SK-N-MC (cell line): Measurements from ENCODE around the gene MAP4K2.

Source experiments
- DNase-seq: peaks from one replicate; pipeline ENCODE4 v3.0.0-alpha.2; 2011; ENCODE audit warnings: low read depth, low spot score
- H3K27ac ChIP-seq: fragments of 200-600 bp; sonication (generic); 2 replicates; pipeline ENCODE4 v1.5.1; 2016; ENCODE audit warnings: mixed run types
- H3K36me3 ChIP-seq: fragments of 200-600 bp; sonication (generic); 2 replicates; pipeline ENCODE4 v1.6.1; 2017; ENCODE audit warnings: antibody characterized with exemption, low read length, mixed read lengths; ENCODE audit not compliant: insufficient read depth
- H3K4me3 ChIP-seq: fragments of 200-600 bp; sonication (generic); 2 replicates; pipeline ENCODE4 v1.5.1; 2016
- H3K9ac ChIP-seq: fragments of 200-600 bp; sonication (generic); 2 replicates; pipeline ENCODE4 v1.8.0; 2017; ENCODE audit warnings: mixed run types, mixed read lengths; ENCODE audit not compliant: insufficient read length
- H3K9me3 ChIP-seq: fragments of 200-600 bp; sonication (generic); 2 replicates; pipeline ENCODE4 v1.6.1; 2017; ENCODE audit warnings: low read depth, mild to moderate bottlenecking, antibody characterized with exemption, low read length, moderate library complexity, mixed read lengths
- EZH2 ChIP-seq: fragments of 200-600 bp; sonication (generic); IDR thresholded peaks from one replicate; pipeline ENCODE4 v1.6.1; 2017; ENCODE audit warnings: antibody characterized with exemption
- FOXP2 ChIP-seq: optimal IDR thresholded peaks from 2 replicates; pipeline ENCODE3; 2011; ENCODE audit warnings: mild to moderate bottlenecking, moderate library complexity; ENCODE audit not compliant: insufficient read depth; ENCODE audit errors: extremely low read length, control extremely low read depth
- POLR2AphosphoS5 ChIP-seq: IDR thresholded peaks from 2 replicates; pipeline ENCODE4 v1.6.1; 2012; ENCODE audit warnings: mild to moderate bottlenecking, low read depth, low read length, borderline replicate concordance

The MAP4K2 gene

DNA sequence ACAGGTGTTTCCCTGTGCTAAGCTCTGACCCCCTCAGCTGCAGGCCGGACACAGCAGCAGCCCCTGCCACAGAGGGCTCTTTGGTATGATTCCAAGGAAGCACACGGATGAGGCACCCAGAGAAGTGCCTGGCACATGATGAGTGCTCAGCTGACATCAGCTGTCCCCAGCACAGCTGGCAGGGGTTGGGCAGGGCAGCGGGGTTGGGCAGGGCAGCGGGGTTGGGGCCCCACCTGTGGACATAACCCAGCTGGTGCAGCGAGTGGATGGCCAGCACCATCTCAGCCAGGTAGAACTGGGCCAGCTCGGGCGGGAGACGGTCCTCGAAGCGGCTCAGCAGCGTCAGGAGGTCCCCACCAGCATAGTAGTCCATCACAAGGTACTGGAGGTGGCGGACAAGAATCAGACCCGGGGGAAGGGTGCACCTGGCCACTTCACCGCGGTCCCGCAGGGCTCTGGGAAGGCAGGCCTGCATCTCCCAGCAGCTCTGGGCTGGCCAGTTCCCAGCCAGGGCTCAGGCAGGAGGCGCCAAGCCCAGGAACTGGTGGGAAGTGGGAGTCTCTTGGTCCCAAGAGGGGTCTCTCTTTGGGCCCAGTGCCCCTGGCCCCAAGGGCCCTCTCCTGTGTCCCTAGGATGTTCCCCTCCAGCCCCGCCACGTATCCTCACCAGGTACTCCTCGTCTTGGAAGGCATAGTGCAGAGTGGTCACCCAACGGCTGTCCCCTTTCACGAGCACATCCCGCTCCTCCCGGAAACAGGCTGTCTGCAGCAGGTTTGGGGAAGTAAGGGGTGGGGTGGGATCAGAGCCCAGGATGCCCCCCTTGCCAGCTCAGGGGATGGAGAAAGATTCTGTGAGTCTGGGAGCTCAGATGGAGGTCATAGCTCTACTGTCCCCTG, 37.1 kb upstream of the MAP4K2 start:
- no peak for DNase-seq
- Histone ChIP-seq H3K36me3 (no peaks in the 10 kb centered on the region), H3K27ac (no peak overlapping the region), H3K9ac (no peak overlapping the region), H3K9me3 (no peaks in the 10 kb centered on the region), H3K4me3 (no peak overlapping the region)
- no peak for TF ChIP-seq POLR2AphosphoS5
- TF ChIP-seq FOXP2: no peak
- TF ChIP-seq EZH2: no peak

DNA sequence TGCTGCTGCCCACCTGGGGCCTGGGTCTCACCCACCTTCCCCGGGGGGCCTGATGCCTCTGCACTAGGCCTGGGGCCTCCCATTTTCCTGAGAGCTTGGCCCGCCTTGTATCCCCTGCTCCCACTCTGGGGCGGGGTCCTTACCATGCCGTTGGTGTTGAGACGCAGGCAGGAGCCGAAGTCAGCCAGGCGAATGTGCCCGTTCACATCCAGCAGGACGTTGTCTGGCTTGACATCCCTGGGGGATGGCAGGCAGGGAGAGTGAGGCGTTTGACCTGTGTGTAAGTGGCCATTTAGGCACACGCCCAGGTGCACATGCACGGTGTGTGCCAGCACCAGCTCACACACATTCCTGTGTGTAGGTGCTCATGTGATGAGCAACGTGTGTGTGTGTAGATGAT, 36.3 kb upstream of the MAP4K2 start:
- TF ChIP-seq FOXP2 (no peak), EZH2 (no peak), POLR2AphosphoS5 (no peak)
- DNase-seq: no peak
- H3K36me3 ChIP-seq: no peaks in the 10 kb centered on the region
- no peak overlapping the region for H3K27ac ChIP-seq
- H3K9ac ChIP-seq: no peak overlapping the region
- H3K4me3 ChIP-seq: no peak overlapping the region
- no peaks in the 10 kb centered on the region for H3K9me3 ChIP-seq

DNA sequence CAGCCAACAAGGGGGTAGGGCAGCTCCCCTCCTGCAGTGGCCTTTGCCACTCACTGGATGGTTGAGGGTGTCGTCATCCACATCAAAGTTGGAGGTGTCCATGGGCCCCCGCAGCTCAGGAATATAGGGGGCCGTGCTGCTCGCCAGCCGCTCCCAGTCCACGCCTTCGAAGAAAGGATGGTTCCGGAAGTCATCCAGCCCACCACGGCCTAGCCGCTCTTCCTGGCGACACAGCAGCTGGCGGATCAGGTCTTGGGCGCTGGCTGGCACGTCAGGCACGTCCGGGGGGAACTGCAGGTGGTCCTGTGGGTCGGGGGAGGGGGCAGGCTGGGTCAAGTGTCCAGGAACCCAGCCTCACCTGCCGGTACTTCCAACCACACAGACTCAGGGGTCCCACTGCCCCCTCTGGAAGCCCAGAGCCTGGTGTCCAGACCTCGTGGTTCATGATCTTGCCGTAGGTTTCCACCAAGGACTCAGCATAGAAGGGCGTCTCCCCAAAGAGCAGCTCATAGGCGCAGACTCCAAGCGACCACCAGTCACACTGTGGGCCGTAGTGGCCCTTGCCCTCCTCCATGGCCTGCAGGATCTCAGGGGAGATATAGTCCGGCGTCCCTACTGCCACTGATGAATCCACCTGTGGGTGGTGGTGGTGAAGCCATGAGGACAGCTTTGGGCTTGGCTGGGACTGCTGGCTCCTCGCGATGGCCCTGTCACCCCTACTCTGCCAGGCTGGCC, 35.8 kb upstream of the MAP4K2 start:
- Histone ChIP-seq H3K9me3 (no peaks in the 10 kb centered on the region), H3K36me3 (no peaks in the 10 kb centered on the region), H3K9ac (no peak overlapping the region), H3K4me3 (no peak overlapping the region), H3K27ac (no peak overlapping the region)
- no peak for DNase-seq
- no peak for TF ChIP-seq POLR2AphosphoS5
- no peak for TF ChIP-seq FOXP2
- no peak for TF ChIP-seq EZH2

DNA sequence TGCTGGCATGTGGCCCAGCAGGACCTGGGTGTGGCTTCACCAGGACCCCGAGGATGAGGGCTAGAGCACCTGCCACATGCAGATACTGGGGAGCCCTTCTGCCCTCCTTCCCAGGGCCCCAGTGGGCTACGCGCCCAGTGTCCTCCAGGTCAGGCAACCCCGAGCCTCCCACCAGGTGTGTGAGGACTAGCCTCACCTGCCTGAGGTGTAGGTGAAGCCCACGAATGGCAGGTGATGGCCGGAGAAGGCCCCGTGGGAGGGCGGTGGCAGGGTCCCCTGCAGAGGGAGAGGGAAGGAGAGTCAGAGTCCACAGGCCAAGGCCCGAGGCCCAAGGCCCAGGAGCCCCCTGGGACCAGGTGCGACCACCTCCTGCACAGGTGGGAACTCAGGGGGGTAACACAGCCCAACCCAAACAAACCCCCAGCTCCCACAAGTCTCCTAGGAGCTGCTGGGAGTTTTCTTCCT, 34.9 kb upstream of the MAP4K2 start:
- H3K4me3 ChIP-seq: no peak overlapping the region
- TF ChIP-seq EZH2: no peak
- no peak for TF ChIP-seq POLR2AphosphoS5
- no peak for TF ChIP-seq FOXP2
- DNase-seq: no peak
- no peaks in the 10 kb centered on the region for H3K9me3 ChIP-seq
- no peak overlapping the region for H3K27ac ChIP-seq
- H3K9ac ChIP-seq: no peak overlapping the region
- no peaks in the 10 kb centered on the region for H3K36me3 ChIP-seq

DNA sequence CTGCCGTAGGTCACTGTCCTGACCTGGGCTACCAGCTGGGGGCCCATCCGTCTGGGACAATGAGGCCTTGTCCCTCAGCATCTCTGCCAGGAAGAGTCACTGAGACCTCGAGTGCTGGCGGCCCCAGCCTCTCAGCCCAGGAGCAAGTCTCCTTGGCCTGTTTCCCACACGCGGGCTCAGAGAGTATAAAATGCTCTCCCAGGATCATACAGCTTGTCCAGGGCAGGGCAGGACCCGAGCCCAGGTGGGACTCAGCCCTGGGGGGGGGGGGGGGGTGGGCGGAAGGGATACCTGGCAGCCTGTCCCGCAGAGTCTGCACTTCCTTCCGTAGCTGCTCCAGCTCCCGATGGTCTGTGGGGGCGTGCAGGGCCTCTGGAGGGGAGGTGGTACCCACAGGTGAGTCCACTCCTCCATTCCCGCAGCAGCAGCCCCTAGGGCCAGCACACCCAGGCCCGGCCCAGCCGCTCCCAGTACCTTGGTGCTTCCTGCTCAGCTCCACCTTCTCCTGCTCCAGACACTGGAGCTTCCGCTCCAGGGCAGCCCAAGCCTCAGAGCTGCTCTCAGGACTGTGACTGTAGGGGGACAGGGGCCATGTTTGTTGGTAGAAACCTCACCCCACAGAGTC, 33.5 kb upstream of the MAP4K2 start:
- DNase-seq: no peak
- Histone ChIP-seq H3K27ac (no peak overlapping the region), H3K4me3 (no peak overlapping the region), H3K9ac (no peak overlapping the region), H3K36me3 (no peaks in the 10 kb centered on the region), H3K9me3 (no peaks in the 10 kb centered on the region)
- TF ChIP-seq POLR2AphosphoS5: no peak
- no peak for TF ChIP-seq EZH2
- TF ChIP-seq FOXP2: no peak

DNA sequence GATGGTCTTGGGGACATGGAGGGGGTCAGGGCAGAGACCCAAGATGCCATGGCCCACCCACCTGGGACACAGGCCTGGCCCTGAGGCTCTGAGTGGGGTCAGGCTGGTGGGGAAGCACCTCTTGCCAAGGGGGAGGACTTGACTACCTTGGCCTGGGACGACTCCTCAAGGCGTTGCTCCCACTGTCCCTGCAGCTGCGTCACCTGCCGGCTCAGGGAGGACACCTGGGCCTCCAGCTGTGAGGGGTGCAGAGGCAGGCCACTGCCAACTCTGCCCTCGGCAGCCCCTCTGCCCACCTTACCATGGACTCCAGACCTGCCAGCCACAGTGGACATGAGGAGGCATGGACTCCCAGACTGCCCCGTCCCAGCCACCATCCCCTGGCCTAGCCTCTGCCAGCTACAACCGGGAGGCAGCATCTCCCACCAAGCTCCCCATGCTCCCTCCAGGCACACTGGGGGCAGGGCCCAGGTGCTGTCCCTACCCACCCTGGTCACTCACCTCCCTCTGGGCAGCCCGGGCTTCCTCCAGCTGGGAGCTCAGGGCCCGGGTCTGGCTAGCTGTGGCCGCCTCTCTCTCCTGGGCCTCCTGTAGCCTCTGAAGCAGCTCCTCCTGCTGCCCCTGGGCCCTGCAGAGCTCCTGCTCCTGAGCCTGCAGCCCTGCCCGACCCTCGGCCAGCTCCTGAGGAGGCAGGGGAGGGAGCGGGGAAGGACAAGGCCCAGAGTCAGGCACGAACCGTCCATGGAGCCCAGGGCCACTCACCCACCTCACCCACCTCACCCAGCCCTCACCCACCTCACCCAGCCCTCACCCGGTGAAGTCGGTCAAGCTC, 32.8 kb upstream of the MAP4K2 start:
- H3K9ac ChIP-seq: no peak overlapping the region
- TF ChIP-seq EZH2: no peak
- TF ChIP-seq FOXP2: no peak
- no peak for TF ChIP-seq POLR2AphosphoS5
- no peaks in the 10 kb centered on the region for H3K9me3 ChIP-seq
- H3K4me3 ChIP-seq: no peak overlapping the region
- no peak for DNase-seq
- H3K27ac ChIP-seq: no peak overlapping the region
- H3K36me3 ChIP-seq: no peaks in the 10 kb centered on the region

DNA sequence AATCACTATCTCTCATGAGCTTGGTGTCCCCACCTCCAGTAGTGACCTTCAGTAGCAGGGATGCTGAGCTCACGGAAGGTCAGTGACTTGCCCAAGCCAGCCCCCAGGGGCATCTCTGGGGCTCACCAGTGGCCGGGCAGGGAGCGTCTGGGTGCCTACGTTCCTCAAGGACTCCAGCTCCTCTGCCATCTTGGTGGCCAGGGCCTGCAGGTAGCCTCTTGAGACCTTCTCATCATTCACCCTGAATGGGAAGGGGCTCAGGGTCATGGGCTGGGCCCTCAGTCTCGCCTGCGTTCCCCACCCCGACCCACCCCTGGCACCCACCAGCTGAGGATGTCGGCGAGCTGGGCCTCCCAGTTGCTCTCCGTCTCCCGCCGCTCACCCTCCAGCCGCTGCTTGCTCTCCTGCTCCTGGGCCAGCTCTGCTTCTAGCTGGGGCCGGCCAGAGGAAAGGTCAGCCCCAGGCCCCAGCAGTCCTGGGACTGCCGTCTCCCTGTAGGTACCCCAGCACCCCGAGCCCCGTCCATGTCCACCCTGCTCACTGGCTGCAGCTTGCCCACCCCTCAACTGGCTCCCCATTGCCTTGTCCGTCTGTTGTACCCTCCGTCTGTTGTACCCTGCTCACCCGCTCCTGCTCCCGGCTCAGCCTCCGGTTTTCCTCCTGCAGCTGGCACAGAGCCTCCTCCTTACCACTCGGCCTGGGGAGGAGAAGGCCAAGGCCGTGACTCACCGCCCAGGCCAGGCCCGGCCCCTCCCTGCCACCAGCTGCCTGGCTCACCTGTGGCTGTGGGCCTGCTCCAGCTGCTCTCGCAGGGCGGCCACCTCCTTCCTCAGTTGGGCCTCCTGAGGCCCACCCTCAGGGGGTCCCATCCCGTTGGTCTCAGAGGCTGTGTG, 32.0 kb upstream of the MAP4K2 start:
- H3K27ac ChIP-seq: no peak overlapping the region
- no peak for TF ChIP-seq EZH2
- TF ChIP-seq POLR2AphosphoS5: no peak
- no peak for TF ChIP-seq FOXP2
- H3K4me3 ChIP-seq: no peak overlapping the region
- no peak overlapping the region for H3K9ac ChIP-seq
- DNase-seq: no peak
- H3K36me3 ChIP-seq: no peaks in the 10 kb centered on the region
- no peaks in the 10 kb centered on the region for H3K9me3 ChIP-seq
